Activated T-helper 9 cell treated with anti-CD3 and anti-CD28 coated beads, Interleukin-2, amount 50 U/mL, for 16 hours (primary cell): Measurements from ENCODE around the gene RALB.
"Not testable (repeated sequence)": the region's sequence is repeated elsewhere in the genome, so short reads cannot be mapped to it uniquely, and the experiment has no call there.

ENCODE experiments used
- DNase-seq: peaks from one replicate; pipeline ENCODE4 v3.0.0-alpha.2; 2020; ENCODE audit warnings: low read depth

RALB gene

GRCh38 chr2:120243875-120244553 lies 8.6 kb upstream of the RALB start:
- DNase-seq: no peak

DNA sequence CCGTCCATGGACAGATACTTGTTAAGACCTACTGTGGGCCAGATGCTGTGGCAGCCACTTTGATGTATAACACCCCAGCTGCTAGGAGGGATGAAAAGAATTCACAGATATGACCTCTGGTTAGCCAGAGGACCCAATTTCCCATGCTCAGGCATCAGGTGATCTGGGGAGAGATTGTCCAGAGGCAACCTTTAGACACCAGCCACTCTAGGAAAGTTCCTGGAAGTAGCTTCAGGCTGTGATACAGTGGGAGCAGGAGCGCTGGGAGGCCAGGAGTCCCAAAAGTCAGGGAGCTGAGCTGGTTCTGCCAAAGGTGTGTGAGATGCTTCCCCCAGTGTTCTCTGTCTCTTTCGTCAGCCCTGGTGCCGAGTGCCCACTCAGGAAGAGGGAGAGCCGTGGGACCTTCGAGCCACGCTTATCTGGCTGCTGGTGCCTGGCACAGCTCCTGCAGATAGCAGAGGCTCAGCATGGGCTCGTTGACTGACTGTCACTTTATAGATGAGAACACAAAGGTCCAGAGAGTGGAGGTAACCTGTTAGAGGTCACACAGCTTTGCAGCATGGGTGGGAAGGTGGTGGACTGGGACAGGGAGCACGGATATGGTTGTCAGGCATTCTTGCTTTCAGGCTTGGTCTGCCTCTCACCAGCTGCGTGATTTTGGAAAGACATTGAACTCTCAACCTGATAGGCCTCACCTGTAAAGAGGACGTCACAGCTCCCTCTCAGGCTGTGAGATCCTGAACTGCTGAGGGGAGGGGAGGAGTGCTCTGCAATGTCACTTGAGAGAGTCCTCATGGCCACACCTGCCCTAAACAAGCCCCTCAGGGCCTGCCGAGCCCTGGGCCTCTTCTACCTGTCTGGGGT lies 7.8 kb upstream of the RALB start:
- DNase-seq: no peak

GRCh38 chr2:120245520-120246332 lies 6.9 kb upstream of the RALB start:
- no peak for DNase-seq

- DNase-seq: no peak
Observed at GRCh38 chr2:120246546-120247300, 5.9 kb upstream of the RALB start.

DNA sequence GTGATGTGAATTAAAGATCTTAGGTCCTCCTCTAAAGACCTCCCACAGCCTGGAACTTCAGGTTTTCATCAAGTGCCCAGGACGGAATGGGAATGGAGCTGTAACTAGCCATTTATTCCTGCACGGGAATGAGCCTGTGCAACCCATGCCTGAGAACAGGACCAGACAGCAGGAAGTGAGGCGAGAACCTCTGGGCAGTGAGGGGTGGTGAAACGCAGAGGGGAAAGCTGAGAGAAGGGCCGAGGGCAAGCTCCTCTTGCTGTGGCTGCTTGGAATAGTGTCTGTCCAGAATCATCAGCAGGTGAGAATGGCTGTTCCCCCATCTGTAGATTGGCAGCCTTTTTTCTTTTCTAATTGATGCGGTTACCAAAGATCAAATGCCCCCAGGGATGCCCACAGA lies 4.8 kb upstream of the RALB start:
- DNase-seq: no peak

GRCh38 chr2:120250640-120251039 lies 2.0 kb upstream of the RALB start:
- DNase-seq: no peak

DNA sequence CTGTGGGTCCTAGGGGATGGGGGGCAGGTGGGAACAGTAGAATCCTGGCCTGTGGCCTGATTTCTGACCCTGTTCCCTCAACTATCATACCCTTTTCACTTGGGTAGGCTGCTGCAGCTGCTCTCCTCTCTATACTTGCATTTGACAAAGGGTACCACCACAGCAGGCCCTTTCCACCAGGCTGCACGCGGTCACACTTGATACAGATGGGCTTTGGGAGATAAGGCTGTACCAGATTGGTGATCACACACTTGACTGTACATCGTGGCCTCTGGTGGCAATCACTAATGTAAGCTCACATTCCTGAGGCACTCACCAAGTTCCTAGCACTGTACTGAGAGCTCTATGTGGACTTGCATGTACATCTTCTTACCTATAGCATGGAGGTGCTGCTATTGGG lies 1.6 kb upstream of the RALB start:
- no peak for DNase-seq

DNA sequence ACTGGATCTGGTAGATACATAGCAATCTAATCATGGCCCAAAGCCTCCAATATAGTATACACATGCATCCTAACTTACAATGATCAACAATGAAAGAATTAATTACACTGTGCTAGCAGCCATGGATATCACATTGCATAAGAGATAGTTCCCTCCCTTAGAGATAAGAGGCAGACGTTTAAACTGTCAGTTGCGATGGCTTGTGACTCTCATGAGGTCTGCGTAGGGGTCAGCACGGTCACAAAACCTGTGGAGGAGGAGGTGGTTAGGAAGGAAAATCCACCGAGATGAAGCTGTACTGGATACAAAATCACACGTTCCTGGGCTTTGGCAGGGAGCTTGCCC lies 800 bp upstream of the RALB start:
- no peak for DNase-seq

- DNase-seq: peak; percentile 19
Observed at GRCh38 chr2:120253021-120253882, 600 bp downstream of the RALB start.

GRCh38 chr2:120254178-120254577 lies 1.5 kb downstream of the RALB start:
- DNase-seq: no peak

GRCh38 chr2:120255071-120255470 lies 2.4 kb downstream of the RALB start:
- no peak for DNase-seq

DNA sequence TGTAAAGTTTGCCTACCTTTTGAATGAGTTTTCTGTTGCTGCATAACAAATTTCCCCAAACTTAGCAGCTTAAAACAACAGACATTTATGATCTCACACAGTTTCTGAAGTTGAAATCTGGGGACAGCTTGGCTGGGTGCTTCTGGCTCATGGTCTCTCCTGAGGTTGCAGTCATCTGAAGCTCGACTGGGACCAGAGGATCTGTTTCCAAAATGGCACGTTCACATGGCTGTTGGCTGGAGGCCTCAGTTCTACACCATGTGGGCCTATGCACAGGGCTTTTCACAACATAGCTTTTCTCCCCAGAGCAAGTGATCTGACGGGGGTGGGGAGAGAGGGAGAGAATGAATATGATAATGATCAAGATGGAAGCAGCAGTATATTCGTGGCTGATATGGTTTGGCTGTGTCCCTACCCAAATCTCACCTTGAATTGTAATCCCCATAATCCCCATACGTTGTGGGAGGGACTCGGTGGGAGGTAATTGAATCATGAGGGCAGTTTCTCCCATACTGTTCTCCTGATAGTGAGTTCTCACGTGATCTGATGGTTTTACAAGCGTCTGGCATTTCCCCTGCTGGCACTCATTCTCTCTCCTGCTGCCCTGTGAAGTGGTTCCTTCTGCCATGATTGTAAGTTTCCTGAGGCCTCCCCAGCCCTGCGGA lies 3.5 kb downstream of the RALB start:
- DNase-seq: no peak

DNA sequence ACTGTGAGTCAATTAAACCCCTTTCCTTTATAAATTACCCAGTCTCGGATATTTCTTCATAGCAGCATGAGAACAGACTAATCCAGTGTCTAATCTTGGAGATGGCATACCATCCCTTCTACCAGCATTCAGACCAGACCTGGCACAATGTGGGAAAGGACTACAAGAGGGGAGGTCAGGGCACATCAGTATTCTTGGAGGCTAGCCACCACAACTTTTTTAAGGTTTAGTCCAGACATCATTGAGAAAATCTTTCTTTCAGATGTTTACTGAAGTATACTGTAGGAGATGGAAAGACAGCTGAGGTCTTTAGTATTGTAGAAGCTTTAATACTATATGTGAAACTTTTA lies 4.0 kb downstream of the RALB start:
- DNase-seq: no peak

DNA sequence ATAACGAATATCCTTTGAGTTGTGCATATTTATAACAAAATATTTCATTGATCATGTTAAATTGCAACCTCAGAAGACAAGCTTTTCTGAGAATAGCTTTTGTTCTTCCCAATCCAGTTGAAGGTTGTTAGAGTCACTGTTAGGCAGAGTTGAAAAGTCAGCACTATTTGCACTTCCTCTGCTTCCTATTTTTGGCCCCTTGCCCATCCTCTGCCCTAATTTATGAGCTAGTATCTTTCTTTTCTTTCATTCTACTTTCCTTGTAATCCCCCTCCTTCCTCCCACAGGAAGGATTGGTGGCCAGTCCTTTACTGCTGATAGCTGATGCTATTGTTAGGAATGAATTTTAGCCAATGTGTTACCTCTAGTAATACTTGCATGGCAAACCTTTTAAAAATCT lies 4.9 kb downstream of the RALB start:
- no peak for DNase-seq

- no peak for DNase-seq
Observed at GRCh38 chr2:120258196-120258595, 5.5 kb downstream of the RALB start.

- not testable (repeated sequence) for DNase-seq
Observed at GRCh38 chr2:120259939-120260338, 7.3 kb downstream of the RALB start.

GRCh38 chr2:120260736-120261135 lies 8.1 kb downstream of the RALB start:
- DNase-seq: no peak

- no peak for DNase-seq
Observed at GRCh38 chr2:120261387-120262006, 8.8 kb downstream of the RALB start.

- no peak for DNase-seq
Observed at GRCh38 chr2:120262150-120262549, 9.5 kb downstream of the RALB start.

DNA sequence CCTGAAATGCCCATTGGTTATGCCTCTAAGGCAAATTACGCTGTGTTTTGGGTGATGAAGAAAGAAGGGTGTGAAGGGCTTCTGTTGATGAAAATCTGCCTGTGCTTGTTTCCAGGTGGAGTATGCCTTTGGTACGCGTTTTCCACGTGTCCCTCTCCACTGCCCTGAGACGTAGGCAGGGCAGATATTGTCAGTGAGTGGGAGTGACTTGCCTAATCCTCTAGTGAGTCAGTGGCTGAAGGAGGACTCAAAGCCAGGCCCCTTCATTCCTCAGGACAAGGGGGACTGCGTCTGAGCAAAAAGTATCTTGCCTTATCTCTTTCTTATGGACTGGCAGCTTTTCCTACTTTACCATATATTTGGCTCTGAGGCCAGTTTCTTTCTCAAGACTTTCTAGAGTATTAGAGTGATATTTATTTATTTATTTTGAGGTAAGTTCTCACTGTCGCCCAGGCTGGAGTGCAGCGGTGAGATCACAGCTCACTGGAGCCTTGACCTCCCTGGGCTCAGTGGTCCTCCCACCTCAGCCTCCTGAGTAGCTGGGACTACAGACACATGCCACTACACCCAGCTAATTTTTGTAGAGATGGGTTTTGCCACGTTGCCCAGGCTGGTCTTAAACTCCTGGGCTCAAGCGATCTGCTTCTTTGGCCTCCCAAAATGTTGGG lies 10.2 kb downstream of the RALB start:
- DNase-seq: no peak
